Small intestine (tissue), 7 donors: ENCODE measurements around the gene MID1IP1. TPM values are rescaled to one million over a fixed set of nuclear protein-coding genes. Genes with fewer than 3 reads are reported as not detected.

Experiments
- DNase-seq, 2 donors: peaks; one replicate each; pipeline versions ENCODE4 v3.0.0 to v3.0.0-alpha.2; 2013
- FAIRE-seq: peaks from 2 replicates; lab custom pipeline; 2012; peaks lifted over from hg19 to GRCh38; lab: Jason Lieb, UNC
- H3K27ac ChIP-seq, 3 donors: one replicate each; pipeline ENCODE4 v1.5.1; 2013; ENCODE audit warnings: low read length in 2 of 3, mild to moderate bottlenecking in 2 of 3, control low read depth in 1 of 3, inconsistent platforms in 1 of 3, low read depth in 1 of 3, moderate library complexity in 1 of 3
- H3K27me3 ChIP-seq, 3 donors: one replicate each; pipeline ENCODE4 v1.6.1; 2013; ENCODE audit warnings: low read length in 3 of 3, inconsistent platforms in 1 of 3; ENCODE audit not compliant: control insufficient read depth in 3 of 3, insufficient read depth in 3 of 3
- H3K36me3 ChIP-seq, 3 donors: one replicate each; pipeline ENCODE4 v1.6.1; 2013; ENCODE audit warnings: low read length in 3 of 3, inconsistent platforms in 1 of 3, low read depth in 1 of 3, mild to moderate bottlenecking in 1 of 3, moderate library complexity in 1 of 3; ENCODE audit not compliant: control insufficient read depth in 3 of 3, insufficient read depth in 2 of 3
- H3K4me1 ChIP-seq, 3 donors: one replicate each; pipeline ENCODE4 v1.6.1; 2013; ENCODE audit warnings: low read length in 2 of 3, inconsistent platforms in 1 of 3, low read depth in 1 of 3, mild to moderate bottlenecking in 1 of 3, moderate library complexity in 1 of 3; ENCODE audit not compliant: control insufficient read depth in 3 of 3, insufficient read depth in 2 of 3
- H3K4me3 ChIP-seq, 3 donors: one replicate each; pipeline ENCODE4 v1.5.1; 2013; ENCODE audit warnings: low read length in 3 of 3, control low read depth in 1 of 3, inconsistent platforms in 1 of 3, low read depth in 1 of 3, mild to moderate bottlenecking in 1 of 3, moderate library complexity in 1 of 3
- H3K9me3 ChIP-seq, 2 donors: one replicate each; pipeline ENCODE4 v1.6.1; 2013; ENCODE audit warnings: low read depth in 1 of 2, low read length in 1 of 2; ENCODE audit not compliant: control insufficient read depth in 2 of 2, insufficient read depth in 1 of 2
- WGBS, 3 donors: extraction: QIAGEN DNeasy Blood & Tissue Kit; methylation state at CpG; one replicate each; pipeline ENCODE4 v1.1.7; 2013; 5-methylcytosine and 5-hydroxymethylcytosine counted together
- polyA plus RNA-seq, 4 donors: library from polyadenylated mRNA; stranded (reverse) in 3 of 4; unstranded in 1 of 4; fragments of 200-250 nt in 3 of 4; fragments of 120-200 nt in 1 of 4; gene quantifications; one replicate each; pipeline versions ENCODE4 v1.2.1 to v1.2.3, GENCODE V29; 2013
- donor health status: healthy with polysubstance abuse.
- donor health status: control.
- donor health status: control.
- donor health status: Bipolar disorder and iron deficiency.
- donor health status: healthy.

Gene MID1IP1
- polyA plus RNA-seq, 4 donors: 24.2 to 61.1 (median 31.7) TPM

- DNase-seq: no peak
- WGBS, 3 donors: 65 to 100% (median 95%) methylated on average over 1 of the region's 1 CpG
- no peaks in the 10 kb centered on the region for H3K27me3 ChIP-seq
- no peak overlapping the region for H3K27ac ChIP-seq
- H3K4me3 ChIP-seq: no peak overlapping the region
- H3K36me3 ChIP-seq: no peaks in the 10 kb centered on the region
- no peaks in the 10 kb centered on the region for H3K9me3 ChIP-seq
- FAIRE-seq: no peak
- peaks cover 0 to 14% (median 2%) of the 10 kb centered on the region in 3 donors for H3K4me1 ChIP-seq
These were observed 18.4 kb downstream of the MID1IP1 start for GRCh38 chrX:38819709-38820108.

DNA sequence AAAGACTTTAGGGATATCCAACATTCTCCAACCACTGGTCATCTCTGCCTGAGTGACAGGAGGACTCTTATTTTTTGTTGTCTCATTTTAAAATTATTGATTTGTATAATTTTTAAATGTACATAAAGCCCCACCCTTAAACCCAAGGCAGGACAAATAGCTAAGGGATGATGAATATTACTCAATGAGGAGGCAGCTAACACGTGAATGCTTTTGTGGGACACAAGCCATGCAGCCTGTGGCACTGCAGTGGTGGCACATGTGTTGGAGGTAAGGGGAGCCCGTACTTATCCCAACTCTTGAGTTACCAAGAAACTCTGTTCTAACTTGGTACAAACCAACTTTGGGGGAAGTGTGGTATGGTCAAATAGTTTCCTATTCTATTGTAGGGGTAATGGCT is 19.5 kb downstream of the MID1IP1 start:
- H3K27ac ChIP-seq: no peak overlapping the region
- WGBS, 3 donors: 63 to 91% (median 90%) methylated on average over 2 of the region's 2 CpGs
- no peak overlapping the region for H3K4me3 ChIP-seq
- H3K27me3 ChIP-seq: no peaks in the 10 kb centered on the region
- H3K36me3 ChIP-seq: no peaks in the 10 kb centered on the region
- peaks cover 0 to 14% (median 2%) of the 10 kb centered on the region in 3 donors for H3K4me1 ChIP-seq
- DNase-seq: no peak
- no peaks in the 10 kb centered on the region for H3K9me3 ChIP-seq
- no peak for FAIRE-seq

- no peaks in the 10 kb centered on the region for H3K36me3 ChIP-seq
- no peak overlapping the region for H3K4me3 ChIP-seq
- no peaks in the 10 kb centered on the region for H3K4me1 ChIP-seq
- no peaks in the 10 kb centered on the region for H3K27me3 ChIP-seq
- H3K27ac ChIP-seq: no peak overlapping the region
- no peak for FAIRE-seq
- no peaks in the 10 kb centered on the region for H3K9me3 ChIP-seq
- no peak for DNase-seq
- WGBS, 3 donors: 73 to 96% (median 83%) methylated on average over 2 of the region's 2 CpGs
These were observed 22.9 kb downstream of the MID1IP1 start for GRCh38 chrX:38824176-38824575.

- WGBS, 3 donors: 60 to 74% (median 68%) methylated on average over 2 of the region's 2 CpGs
- Histone ChIP-seq H3K27me3 (no peaks in the 10 kb centered on the region), H3K27ac (no peak overlapping the region), H3K9me3 (no peaks in the 10 kb centered on the region), H3K4me3 (no peak overlapping the region), H3K4me1 (no peaks in the 10 kb centered on the region), H3K36me3 (no peaks in the 10 kb centered on the region)
- DNase-seq (no peak), FAIRE-seq (no peak)
These were observed 30.7 kb downstream of the MID1IP1 start for GRCh38 chrX:38831949-38832348.

- no peak for DNase-seq
- H3K9me3 ChIP-seq: no peaks in the 10 kb centered on the region
- no peaks in the 10 kb centered on the region for H3K27me3 ChIP-seq
- no peaks in the 10 kb centered on the region for H3K36me3 ChIP-seq
- FAIRE-seq: no peak
- 83 to 87% (median 85%) methylated on average over 2 of the region's 2 CpGs for WGBS, 3 donors
- peaks cover 0 to 8% (median 0%) of the 10 kb centered on the region in 3 donors for H3K4me1 ChIP-seq
- H3K27ac ChIP-seq: no peak overlapping the region
- H3K4me3 ChIP-seq: no peak overlapping the region
These were observed 36.1 kb downstream of the MID1IP1 start for GRCh38 chrX:38837389-38837788.

- DNase-seq: peak; percentile 58 to 63
- H3K27me3 ChIP-seq: no peaks in the 10 kb centered on the region
- peaks cover 0 to 8% (median 0%) of the 10 kb centered on the region in 3 donors for H3K4me1 ChIP-seq
- H3K27ac ChIP-seq: peak overlapping the region in 1 of 3 donors; percentile 50
- no peak overlapping the region for H3K4me3 ChIP-seq
- H3K36me3 ChIP-seq: no peaks in the 10 kb centered on the region
- no peaks in the 10 kb centered on the region for H3K9me3 ChIP-seq
- no peak for FAIRE-seq
- 23 to 61% (median 43%) methylated on average over 3 of the region's 3 CpGs for WGBS, 3 donors
These were observed 38.0 kb downstream of the MID1IP1 start for GRCh38 chrX:38839277-38839676.

DNA sequence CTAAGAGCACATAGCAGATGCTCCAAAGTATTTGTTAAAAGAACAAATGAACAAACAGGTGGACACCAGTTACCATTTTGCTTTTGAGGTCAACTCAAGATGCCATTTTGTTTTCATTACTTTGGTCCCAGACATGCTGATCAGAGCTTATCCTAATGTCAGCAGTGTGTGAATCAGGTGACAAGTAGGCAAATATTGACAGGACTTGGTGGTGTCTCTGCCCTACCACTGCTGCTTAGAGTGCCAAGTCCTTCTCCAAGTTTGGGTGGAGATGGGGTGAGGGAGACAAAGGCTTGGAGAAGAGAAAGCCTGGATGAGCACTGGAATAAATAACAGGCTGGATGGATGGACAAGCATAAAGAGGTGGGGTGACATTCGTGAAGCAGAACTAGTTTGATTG is 38.7 kb downstream of the MID1IP1 start:
- FAIRE-seq (no peak), DNase-seq (no peak)
- Histone ChIP-seq H3K27ac (peak overlapping the region in 1 of 3 donors; percentile 50), H3K4me1 (peaks cover 0 to 8% (median 0%) of the 10 kb centered on the region in 3 donors), H3K36me3 (no peaks in the 10 kb centered on the region), H3K4me3 (no peak overlapping the region), H3K9me3 (no peaks in the 10 kb centered on the region), H3K27me3 (no peaks in the 10 kb centered on the region)
- 48 to 87% (median 53%) methylated on average over 1 of the region's 1 CpG for WGBS, 3 donors

DNA sequence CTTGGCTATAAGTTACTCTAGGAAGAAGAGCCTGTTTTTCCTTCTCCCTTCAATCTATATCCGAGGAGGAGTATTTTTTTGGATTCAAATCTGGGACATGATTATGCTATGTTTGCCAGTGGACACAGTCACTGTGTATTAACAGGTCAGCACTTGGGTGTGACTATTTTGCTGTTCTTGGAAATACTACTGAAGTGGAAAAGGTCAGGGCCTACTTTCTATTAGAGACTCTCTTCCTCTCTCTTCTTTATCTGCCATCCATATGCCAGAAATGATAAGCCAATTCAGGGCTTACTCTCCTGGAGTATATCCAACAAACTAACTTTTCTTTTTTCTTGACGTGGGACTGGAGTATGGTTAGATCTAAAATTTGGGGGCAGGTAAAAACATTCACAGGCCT is 40.5 kb downstream of the MID1IP1 start:
- no peaks in the 10 kb centered on the region for H3K9me3 ChIP-seq
- H3K4me3 ChIP-seq: no peak overlapping the region
- no peaks in the 10 kb centered on the region for H3K27me3 ChIP-seq
- 56 to 67% (median 61%) methylated on average over 2 of the region's 2 CpGs for WGBS, 3 donors
- no peaks in the 10 kb centered on the region for H3K36me3 ChIP-seq
- DNase-seq (no peak), FAIRE-seq (no peak)
- no peak overlapping the region for H3K27ac ChIP-seq
- H3K4me1 ChIP-seq: peaks cover 0 to 8% (median 0%) of the 10 kb centered on the region in 3 donors

DNA sequence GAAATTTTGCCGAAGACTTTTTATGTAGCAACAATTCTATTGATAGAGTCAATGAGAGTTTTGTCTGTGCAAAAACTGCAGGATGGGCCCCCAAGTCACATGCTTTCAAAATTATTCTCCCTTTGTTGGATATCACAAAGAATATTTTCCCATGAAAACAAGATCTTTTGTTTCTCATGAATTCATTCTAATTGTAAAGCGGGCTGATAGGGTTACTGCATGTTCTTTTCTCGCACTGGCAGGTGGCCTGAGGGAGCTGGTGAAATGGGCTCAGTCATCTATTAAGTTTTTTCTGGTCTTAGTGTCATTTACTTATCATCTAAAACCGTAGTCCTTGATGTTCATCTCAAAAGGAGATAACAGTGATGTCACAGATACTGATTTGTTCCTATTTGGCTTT is 44.2 kb downstream of the MID1IP1 start:
- FAIRE-seq: no peak

More for the DNA sequence above, 44.2 kb downstream of the MID1IP1 start:
- H3K4me1 ChIP-seq: no peaks in the 10 kb centered on the region
- no peak for DNase-seq
- no peak overlapping the region for H3K4me3 ChIP-seq
- no peaks in the 10 kb centered on the region for H3K27me3 ChIP-seq
- H3K27ac ChIP-seq: no peak overlapping the region
- 71 to 80% (median 72%) methylated on average over 4 of the region's 4 CpGs for WGBS, 3 donors
- no peaks in the 10 kb centered on the region for H3K9me3 ChIP-seq
- no peaks in the 10 kb centered on the region for H3K36me3 ChIP-seq
